GM23338 (cell line): Measurements from ENCODE around the gene SPRED3.

Source experiments
- CREB1 ChIP-seq: fragments of 250-450 bp; sonication (Bioruptor Pico); IDR thresholded peaks from 2 replicates; pipeline ENCODE4 v1.5.0; 2020; ENCODE audit warnings: low read depth, mild to moderate bottlenecking, moderate library complexity
- CTCF ChIP-seq, 2 experiments: fragments of 200-600 bp in 1 of 2; sonication (generic) in 1 of 2; conservative IDR thresholded peaks; 2 replicates each; pipeline versions ENCODE4 v1.5.1 to v1.6.1; 2016 to 2017; ENCODE audit warnings: antibody characterized with exemption in 2 of 2, low read depth in 2 of 2, mild to moderate bottlenecking in 2 of 2, moderate library complexity in 1 of 2
- EZH2 ChIP-seq: fragments of 200-600 bp; sonication (generic); IDR thresholded peaks from one replicate; pipeline ENCODE4 v1.8.0; 2017; ENCODE audit warnings: antibody characterized with exemption, mild to moderate bottlenecking, low read depth; ENCODE audit not compliant: unreplicated experiment
- EZH2phosphoT487 ChIP-seq: fragments of 200-600 bp; sonication (generic); IDR thresholded peaks from one replicate; pipeline ENCODE4 v1.8.1; 2018; ENCODE audit warnings: antibody characterized with exemption; ENCODE audit not compliant: unreplicated experiment
- JUNB ChIP-seq: IDR thresholded peaks from one replicate; pipeline ENCODE4 v1.6.1; 2016; ENCODE audit warnings: antibody characterized with exemption; ENCODE audit not compliant: unreplicated experiment
- NANOG ChIP-seq: IDR thresholded peaks from 2 replicates; pipeline ENCODE4 v1.6.1; 2016; ENCODE audit warnings: antibody characterized with exemption, borderline replicate concordance
- POLR2AphosphoS5 ChIP-seq: IDR thresholded peaks from 2 replicates; pipeline ENCODE4 v1.6.1; 2016; ENCODE audit warnings: antibody characterized with exemption, low read depth
- STAT1 ChIP-seq: IDR thresholded peaks from one replicate; pipeline ENCODE4 v1.6.1; 2016; ENCODE audit warnings: antibody characterized with exemption; ENCODE audit not compliant: unreplicated experiment
- ZNF331 ChIP-seq: fragments of 250-450 bp; sonication (Bioruptor Pico); IDR thresholded peaks from 2 replicates; pipeline ENCODE4 v1.5.0; 2020; ENCODE audit warnings: low read depth, mild to moderate bottlenecking, moderate library complexity
- TF ChIP-seq, protein P1 (sequence below): IDR thresholded peaks from one replicate; pipeline ENCODE4 v1.6.1; 2018; ENCODE audit warnings: antibody characterized with exemption; ENCODE audit not compliant: unreplicated experiment
- TF ChIP-seq, protein P2 (sequence below): IDR thresholded peaks from 2 replicates; pipeline ENCODE4 v1.6.1; 2016; ENCODE audit warnings: antibody characterized with exemption

DNA sequence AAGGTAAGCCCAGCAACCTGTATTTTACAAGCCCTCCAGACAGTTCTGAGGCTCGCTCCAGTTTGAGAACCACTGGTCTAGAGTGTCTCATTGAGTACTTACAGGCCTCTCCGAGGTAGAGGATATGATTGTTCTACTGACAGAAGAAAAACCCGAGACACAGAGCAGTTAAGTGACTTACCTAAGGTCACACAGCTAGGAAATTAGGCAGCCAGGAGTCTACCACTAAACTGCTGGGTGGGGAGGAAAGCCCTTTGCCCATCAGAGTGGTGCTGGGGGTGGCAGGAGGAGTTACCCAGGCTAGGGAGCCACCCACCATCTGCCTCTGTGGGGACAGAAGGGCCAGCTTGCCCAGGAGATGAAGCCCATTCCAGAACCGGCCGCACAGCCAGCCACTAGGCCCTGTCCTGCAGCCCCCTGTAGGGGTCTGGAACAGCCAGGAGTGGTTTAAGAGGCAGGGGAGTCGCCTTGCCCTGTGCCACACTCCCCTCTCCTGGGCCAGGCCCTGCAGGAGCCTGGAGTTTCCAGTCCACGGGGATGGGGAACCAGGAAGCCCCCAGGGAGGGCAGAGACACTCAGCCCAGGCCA, 36.8 kb downstream of the SPRED3 start:
- TF ChIP-seq, protein P1, sequence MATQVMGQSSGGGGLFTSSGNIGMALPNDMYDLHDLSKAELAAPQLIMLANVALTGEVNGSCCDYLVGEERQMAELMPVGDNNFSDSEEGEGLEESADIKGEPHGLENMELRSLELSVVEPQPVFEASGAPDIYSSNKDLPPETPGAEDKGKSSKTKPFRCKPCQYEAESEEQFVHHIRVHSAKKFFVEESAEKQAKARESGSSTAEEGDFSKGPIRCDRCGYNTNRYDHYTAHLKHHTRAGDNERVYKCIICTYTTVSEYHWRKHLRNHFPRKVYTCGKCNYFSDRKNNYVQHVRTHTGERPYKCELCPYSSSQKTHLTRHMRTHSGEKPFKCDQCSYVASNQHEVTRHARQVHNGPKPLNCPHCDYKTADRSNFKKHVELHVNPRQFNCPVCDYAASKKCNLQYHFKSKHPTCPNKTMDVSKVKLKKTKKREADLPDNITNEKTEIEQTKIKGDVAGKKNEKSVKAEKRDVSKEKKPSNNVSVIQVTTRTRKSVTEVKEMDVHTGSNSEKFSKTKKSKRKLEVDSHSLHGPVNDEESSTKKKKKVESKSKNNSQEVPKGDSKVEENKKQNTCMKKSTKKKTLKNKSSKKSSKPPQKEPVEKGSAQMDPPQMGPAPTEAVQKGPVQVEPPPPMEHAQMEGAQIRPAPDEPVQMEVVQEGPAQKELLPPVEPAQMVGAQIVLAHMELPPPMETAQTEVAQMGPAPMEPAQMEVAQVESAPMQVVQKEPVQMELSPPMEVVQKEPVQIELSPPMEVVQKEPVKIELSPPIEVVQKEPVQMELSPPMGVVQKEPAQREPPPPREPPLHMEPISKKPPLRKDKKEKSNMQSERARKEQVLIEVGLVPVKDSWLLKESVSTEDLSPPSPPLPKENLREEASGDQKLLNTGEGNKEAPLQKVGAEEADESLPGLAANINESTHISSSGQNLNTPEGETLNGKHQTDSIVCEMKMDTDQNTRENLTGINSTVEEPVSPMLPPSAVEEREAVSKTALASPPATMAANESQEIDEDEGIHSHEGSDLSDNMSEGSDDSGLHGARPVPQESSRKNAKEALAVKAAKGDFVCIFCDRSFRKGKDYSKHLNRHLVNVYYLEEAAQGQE = no peak
- no peak for TF ChIP-seq CTCF (conservative IDR thresholded peaks at IDR 0.05; ENCODE audit: low read depth in 2 of 2)
- no peak for TF ChIP-seq POLR2AphosphoS5
- no peak for TF ChIP-seq NANOG
- no peak for TF ChIP-seq EZH2
- TF ChIP-seq EZH2phosphoT487 = no peak
- TF ChIP-seq ZNF331 = no peak
- no peak for TF ChIP-seq STAT1
- TF ChIP-seq JUNB = no peak
- TF ChIP-seq, protein P2, sequence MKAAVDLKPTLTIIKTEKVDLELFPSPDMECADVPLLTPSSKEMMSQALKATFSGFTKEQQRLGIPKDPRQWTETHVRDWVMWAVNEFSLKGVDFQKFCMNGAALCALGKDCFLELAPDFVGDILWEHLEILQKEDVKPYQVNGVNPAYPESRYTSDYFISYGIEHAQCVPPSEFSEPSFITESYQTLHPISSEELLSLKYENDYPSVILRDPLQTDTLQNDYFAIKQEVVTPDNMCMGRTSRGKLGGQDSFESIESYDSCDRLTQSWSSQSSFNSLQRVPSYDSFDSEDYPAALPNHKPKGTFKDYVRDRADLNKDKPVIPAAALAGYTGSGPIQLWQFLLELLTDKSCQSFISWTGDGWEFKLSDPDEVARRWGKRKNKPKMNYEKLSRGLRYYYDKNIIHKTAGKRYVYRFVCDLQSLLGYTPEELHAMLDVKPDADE = no peak
- TF ChIP-seq CREB1 (CRISPR knock-in tag) = no peak
